T-helper 2 cell treated with Interferon-gamma antibody and Interleukin-4, amounts not matched to agents 5 μg/mL and 100 μg/mL, for 36 hours (primary cell): ENCODE results near the gene ZNF789.
A peak's percentile ranks its signal among the peaks of the same experiment; 100 is the strongest.

Source experiments
- DNase-seq: peaks from one replicate; pipeline ENCODE4 v3.0.0; 2021; ENCODE audit warnings: low spot score
- H3K27ac Mint-ChIP-seq: one replicate; pipeline ENCODE4 v1.8.0; 2021; ENCODE audit warnings: mild to moderate bottlenecking, mixed read lengths
- H3K27me3 Mint-ChIP-seq: one replicate; pipeline ENCODE4 v1.8.0; 2021; ENCODE audit warnings: low read depth, mixed read lengths
- H3K36me3 Mint-ChIP-seq: one replicate; pipeline ENCODE4 v1.8.0; 2021; ENCODE audit warnings: low read depth, mixed read lengths
- H3K4me1 Mint-ChIP-seq: one replicate; pipeline ENCODE4 v1.8.0; 2021; ENCODE audit warnings: low read depth, mixed read lengths
- H3K4me3 Mint-ChIP-seq: one replicate; pipeline ENCODE4 v1.8.0; 2022; ENCODE audit warnings: mild to moderate bottlenecking, moderate library complexity, mixed read lengths
- H3K9me3 Mint-ChIP-seq: one replicate; pipeline ENCODE4 v1.8.0; 2021; ENCODE audit warnings: mixed read lengths

Gene ZNF789

DNA sequence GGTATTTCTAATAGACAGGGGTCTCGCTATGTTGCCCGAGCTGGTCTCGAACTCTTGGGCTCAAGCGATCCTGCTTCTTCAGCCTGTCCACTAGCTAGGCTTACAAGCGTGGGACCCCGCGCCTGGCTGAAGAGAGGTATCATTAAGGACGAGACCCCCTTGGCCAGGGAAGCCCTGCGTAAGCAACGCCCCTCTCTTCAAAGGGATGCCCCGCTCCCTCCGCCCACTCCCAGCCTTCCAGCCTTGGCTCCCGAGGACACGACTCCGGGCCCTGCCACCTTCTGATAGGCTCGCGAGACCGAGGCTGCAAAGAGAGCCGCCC lies 31.6 kb downstream of the ZNF789 start:
- H3K4me3 Mint-ChIP-seq, result peak overlapping the region; percentile 90
- no peaks in the 10 kb centered on the region for H3K9me3 Mint-ChIP-seq
- peaks cover 25% of the 10 kb centered on the region for H3K4me1 Mint-ChIP-seq

DNA sequence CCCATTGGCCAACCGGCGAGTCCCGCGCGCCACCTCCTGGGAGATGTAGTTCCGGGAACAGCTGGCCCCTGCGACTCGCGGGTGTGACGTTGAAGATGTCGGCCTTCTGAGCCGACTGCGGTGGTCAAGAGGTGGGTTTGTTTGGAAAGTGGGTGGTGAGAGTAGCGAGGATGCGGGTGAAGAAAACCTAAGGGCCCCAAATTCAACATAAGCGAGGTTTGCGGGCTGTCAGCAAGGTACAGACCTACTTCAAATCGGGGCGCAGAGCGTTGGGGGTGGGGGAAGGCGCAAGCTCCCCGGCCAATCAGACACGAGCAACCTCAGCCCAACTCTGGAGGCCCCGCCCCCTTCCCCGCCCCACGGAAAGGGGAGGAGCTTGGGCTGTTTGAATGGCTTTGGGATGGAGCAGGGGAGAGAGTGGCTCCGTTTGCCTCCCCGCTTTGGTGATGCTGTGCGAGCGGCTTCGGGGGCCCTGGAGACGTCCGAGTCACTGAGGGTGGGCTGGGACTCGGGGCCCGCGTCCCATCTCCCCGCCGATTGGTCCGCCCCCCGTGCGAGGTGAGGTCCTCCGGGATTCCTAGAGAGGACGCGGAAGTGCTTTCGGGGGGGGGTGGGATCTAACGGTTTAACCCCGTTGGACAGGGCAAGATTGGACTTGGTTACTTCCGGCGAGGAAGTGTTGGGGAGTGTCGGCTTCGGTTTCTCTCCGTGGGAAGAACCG lies 32.1 kb downstream of the ZNF789 start, which contains the start of gene ZKSCAN5:
ZKSCAN5 (plus strand) TSS at position 60 of the 721 bp plus-strand sequence. CDS start 1,383 bp downstream, outside the sequence.
- peaks cover 26% of the 10 kb centered on the region for H3K4me1 Mint-ChIP-seq
- no peaks in the 10 kb centered on the region for H3K27me3 Mint-ChIP-seq
- H3K27ac Mint-ChIP-seq, result peak within 1 kb of the TSS; percentile 99
- DNase-seq, result peak; percentile 96
- peak within 1 kb of the TSS; percentile 90 for H3K4me3 Mint-ChIP-seq
- no peaks in the 10 kb centered on the region for H3K9me3 Mint-ChIP-seq
- H3K36me3 Mint-ChIP-seq, result peaks cover 26% of the 10 kb centered on the region

More for the DNA sequence above, 31.6 kb downstream of the ZNF789 start:
- no peaks in the 10 kb centered on the region for H3K27me3 Mint-ChIP-seq
- H3K27ac Mint-ChIP-seq, result peak overlapping the region; percentile 99
- DNase-seq, result no peak
- H3K36me3 Mint-ChIP-seq, result peaks cover 28% of the 10 kb centered on the region

DNA sequence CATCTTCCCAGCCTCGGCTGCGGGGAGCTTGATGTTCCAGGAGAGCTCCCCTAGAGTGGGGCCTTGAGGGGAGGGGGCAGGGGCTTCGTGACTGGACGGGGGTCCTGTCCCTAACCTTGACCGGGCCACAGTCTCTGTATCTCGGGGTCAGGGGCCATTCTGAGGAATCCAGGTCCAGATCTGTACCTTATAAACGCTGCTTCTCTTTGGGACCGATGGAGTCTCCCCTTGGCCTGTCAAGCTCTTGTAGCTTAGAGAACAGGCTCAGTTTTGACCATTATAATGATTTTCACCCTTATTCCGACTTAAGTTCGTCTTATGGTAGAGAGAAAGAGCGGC lies 32.6 kb downstream of the ZNF789 start:
- peaks cover 23% of the 10 kb centered on the region for H3K36me3 Mint-ChIP-seq
- H3K9me3 Mint-ChIP-seq, result no peaks in the 10 kb centered on the region
- H3K27ac Mint-ChIP-seq, result peak overlapping the region; percentile 99
- peaks cover 26% of the 10 kb centered on the region for H3K4me1 Mint-ChIP-seq
- no peaks in the 10 kb centered on the region for H3K27me3 Mint-ChIP-seq
- DNase-seq, result no peak
- peak overlapping the region; percentile 90 for H3K4me3 Mint-ChIP-seq

DNA sequence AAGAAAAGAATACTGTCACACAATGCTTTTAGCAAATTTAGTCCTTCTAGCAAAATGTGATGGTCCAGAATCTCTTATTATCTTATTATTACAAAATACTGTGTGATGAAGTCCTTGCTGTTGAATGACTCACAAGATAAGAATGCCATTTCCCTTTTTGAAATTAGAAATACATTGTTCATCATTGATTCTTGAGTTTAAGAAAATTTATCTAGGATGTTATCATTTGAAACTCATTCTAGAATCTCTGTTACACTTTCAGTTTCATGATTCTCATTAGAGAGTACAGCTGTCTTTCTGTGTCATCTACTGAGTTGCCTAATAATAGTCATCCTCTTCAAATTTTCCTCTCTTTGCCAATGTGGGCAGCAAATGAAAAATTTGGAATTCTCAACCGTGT lies 41.4 kb downstream of the ZNF789 start:
- H3K4me1 Mint-ChIP-seq, result peaks cover 6% of the 10 kb centered on the region
- no peaks in the 10 kb centered on the region for H3K9me3 Mint-ChIP-seq
- no peak for DNase-seq
- no peaks in the 10 kb centered on the region for H3K27me3 Mint-ChIP-seq
- H3K4me3 Mint-ChIP-seq, result no peak overlapping the region
- peak overlapping the region; percentile 26 for H3K27ac Mint-ChIP-seq
- peaks cover 41% of the 10 kb centered on the region for H3K36me3 Mint-ChIP-seq

DNA sequence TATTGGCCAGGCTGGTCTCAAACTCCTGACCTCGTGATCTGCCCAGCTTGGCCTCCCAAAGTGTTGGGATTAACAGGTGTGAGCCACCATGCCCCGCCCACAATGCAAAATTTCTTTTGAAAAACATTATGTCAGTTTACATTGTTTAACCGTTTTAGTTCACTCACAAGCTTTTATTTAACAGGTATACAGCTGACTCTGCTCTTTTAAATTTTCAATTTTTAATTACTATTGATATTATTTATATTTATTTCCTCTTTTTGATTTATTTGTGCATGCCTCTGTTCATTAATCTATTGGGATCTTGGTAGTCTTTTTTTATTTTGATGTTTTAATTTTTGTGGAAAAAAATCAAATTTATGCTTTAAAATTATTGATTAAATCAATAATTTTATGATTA lies 48.7 kb downstream of the ZNF789 start:
- no peaks in the 10 kb centered on the region for H3K27me3 Mint-ChIP-seq
- peaks cover 8% of the 10 kb centered on the region for H3K9me3 Mint-ChIP-seq
- DNase-seq, result no peak
- H3K4me1 Mint-ChIP-seq, result no peaks in the 10 kb centered on the region
- no peak overlapping the region for H3K4me3 Mint-ChIP-seq
- no peak overlapping the region for H3K27ac Mint-ChIP-seq
- peaks cover 54% of the 10 kb centered on the region for H3K36me3 Mint-ChIP-seq

DNA sequence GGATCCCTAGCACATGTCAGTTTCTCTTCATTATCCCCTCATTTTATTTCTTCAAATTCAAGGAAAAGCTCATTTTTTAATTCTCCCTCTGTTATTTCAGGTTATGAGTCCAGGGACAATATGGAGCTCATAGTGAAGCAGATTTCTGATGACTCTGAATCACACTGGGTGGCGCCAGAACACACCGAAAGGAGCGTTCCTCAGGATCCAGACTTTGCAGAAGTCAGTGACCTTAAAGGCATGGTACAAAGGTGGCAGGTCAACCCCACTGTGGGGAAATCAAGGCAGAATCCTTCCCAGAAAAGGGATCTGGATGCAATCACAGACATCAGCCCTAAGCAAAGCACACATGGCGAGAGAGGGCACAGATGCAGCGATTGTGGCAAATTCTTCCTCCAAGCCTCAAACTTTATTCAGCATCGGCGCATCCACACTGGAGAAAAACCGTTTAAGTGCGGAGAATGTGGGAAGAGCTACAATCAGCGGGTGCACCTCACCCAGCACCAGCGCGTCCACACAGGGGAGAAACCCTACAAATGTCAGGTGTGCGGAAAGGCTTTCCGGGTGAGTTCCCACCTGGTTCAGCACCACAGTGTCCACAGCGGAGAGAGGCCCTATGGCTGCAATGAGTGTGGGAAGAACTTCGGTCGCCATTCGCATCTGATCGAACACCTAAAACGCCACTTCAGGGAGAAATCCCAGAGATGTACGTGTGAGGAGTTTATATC lies 53.2 kb downstream of the ZNF789 start:
- no peaks in the 10 kb centered on the region for H3K4me1 Mint-ChIP-seq
- H3K27me3 Mint-ChIP-seq, result no peaks in the 10 kb centered on the region
- H3K9me3 Mint-ChIP-seq, result peaks cover 37% of the 10 kb centered on the region
- H3K36me3 Mint-ChIP-seq, result peaks cover 71% of the 10 kb centered on the region
- no peak overlapping the region for H3K27ac Mint-ChIP-seq
- no peak overlapping the region for H3K4me3 Mint-ChIP-seq
- no peak for DNase-seq

DNA sequence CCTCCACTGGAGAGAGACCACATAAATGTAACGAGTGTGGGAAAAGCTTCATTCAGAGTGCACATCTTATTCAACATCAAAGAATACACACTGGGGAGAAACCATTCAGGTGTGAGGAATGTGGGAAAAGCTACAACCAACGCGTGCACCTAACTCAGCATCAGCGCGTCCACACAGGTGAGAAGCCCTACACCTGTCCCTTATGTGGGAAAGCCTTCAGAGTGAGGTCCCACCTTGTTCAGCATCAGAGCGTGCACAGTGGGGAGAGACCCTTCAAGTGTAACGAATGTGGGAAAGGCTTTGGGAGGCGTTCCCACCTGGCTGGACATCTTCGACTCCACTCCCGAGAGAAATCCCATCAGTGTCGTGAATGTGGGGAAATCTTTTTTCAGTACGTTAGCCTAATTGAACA lies 58.7 kb downstream of the ZNF789 start:
- Mint-ChIP-seq H3K27ac (no peak overlapping the region), H3K27me3 (no peaks in the 10 kb centered on the region), H3K9me3 (peaks cover 69% of the 10 kb centered on the region), H3K4me3 (no peak overlapping the region), H3K4me1 (no peaks in the 10 kb centered on the region), H3K36me3 (peaks cover 78% of the 10 kb centered on the region)
- DNase-seq, result no peak

DNA sequence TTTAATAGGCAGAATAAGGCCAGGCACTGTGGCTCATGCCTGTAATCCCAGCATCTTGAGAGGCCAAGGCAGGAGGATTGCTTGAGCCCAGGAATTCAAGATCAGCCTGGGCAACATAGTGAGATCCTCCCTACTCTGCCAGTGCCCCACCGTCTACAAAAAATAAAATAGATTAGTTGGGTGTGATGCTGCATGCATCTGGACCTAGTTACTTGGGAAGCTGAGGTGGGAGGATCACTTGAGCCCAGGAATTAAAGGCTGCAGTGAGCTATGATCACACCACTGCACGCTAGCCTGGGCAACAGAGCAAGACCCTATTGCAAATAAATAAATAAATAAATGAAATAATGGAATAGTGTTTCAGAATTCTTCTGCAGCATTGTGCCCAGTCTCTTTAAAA lies 63.0 kb downstream of the ZNF789 start:
- DNase-seq, result no peak
- H3K9me3 Mint-ChIP-seq, result peaks cover 62% of the 10 kb centered on the region
- H3K36me3 Mint-ChIP-seq, result peaks cover 39% of the 10 kb centered on the region
- no peak overlapping the region for H3K4me3 Mint-ChIP-seq
- H3K27ac Mint-ChIP-seq, result no peak overlapping the region
- H3K4me1 Mint-ChIP-seq, result no peaks in the 10 kb centered on the region
- no peaks in the 10 kb centered on the region for H3K27me3 Mint-ChIP-seq
